Muscle layer of duodenum (tissue), 2 donors: ENCODE results near the gene CDC123.
"Not testable (repeated sequence)": the region's sequence is repeated elsewhere in the genome, so short reads cannot be mapped to it uniquely, and the experiment has no call there.

ENCODE experiments used
- H3K27ac ChIP-seq: one replicate; pipeline ENCODE4 v1.7.0; 2013; ENCODE audit warnings: mild to moderate bottlenecking, low read length
- H3K27me3 ChIP-seq: one replicate; pipeline ENCODE4 v1.7.0; 2013; ENCODE audit warnings: low read depth, mild to moderate bottlenecking, control low read depth, low read length
- H3K36me3 ChIP-seq, 2 donors: one replicate each; pipeline ENCODE4 v1.7.0; 2013; ENCODE audit warnings: low read length in 2 of 2, control low read depth in 1 of 2, mild to moderate bottlenecking in 1 of 2; ENCODE audit not compliant: insufficient read depth in 2 of 2, control insufficient read depth in 1 of 2
- H3K4me1 ChIP-seq, 2 donors: one replicate each; pipeline ENCODE4 v1.7.0; 2013; ENCODE audit warnings: low read length in 2 of 2, mild to moderate bottlenecking in 2 of 2, control low read depth in 1 of 2, moderate library complexity in 1 of 2; ENCODE audit not compliant: insufficient read depth in 2 of 2, control insufficient read depth in 1 of 2
- H3K4me3 ChIP-seq, 2 donors: one replicate each; pipeline ENCODE4 v1.7.0; 2013; ENCODE audit warnings: low read length in 2 of 2, low read depth in 1 of 2, mild to moderate bottlenecking in 1 of 2
- H3K9me3 ChIP-seq, 2 donors: one replicate each; pipeline ENCODE4 v1.7.0; 2013; ENCODE audit warnings: low read length in 2 of 2, control low read depth in 1 of 2, mild to moderate bottlenecking in 1 of 2; ENCODE audit not compliant: control insufficient read depth in 1 of 2
- donor health status: healthy.

Gene CDC123

GRCh38 chr10:12171512-12171911, 24.5 kb upstream of the CDC123 start:
- not testable (repeated sequence) for H3K4me3 ChIP-seq, H3K27me3 ChIP-seq, H3K9me3 ChIP-seq, H3K4me1 ChIP-seq, H3K27ac ChIP-seq
- H3K36me3 ChIP-seq = peaks cover 58 to 79% of the 10 kb centered on the region in 2 donors

- no peaks in the 10 kb centered on the region for H3K27me3 ChIP-seq
- H3K9me3 ChIP-seq = no peaks in the 10 kb centered on the region
- no peak overlapping the region for H3K27ac ChIP-seq
- H3K36me3 ChIP-seq = peaks cover 31 to 58% of the 10 kb centered on the region in 2 donors
- H3K4me3 ChIP-seq = no peak overlapping the region
- no peaks in the 10 kb centered on the region for H3K4me1 ChIP-seq
Measured at GRCh38 chr10:12177642-12178041, 18.3 kb upstream of the CDC123 start.

GRCh38 chr10:12179606-12180170, 16.3 kb upstream of the CDC123 start:
- Histone ChIP-seq H3K27me3 (no peaks in the 10 kb centered on the region), H3K9me3 (no peaks in the 10 kb centered on the region), H3K4me1 (no peaks in the 10 kb centered on the region), H3K27ac (no peak overlapping the region), H3K4me3 (no peak overlapping the region), H3K36me3 (peaks cover 25 to 47% of the 10 kb centered on the region in 2 donors)

- H3K4me3 ChIP-seq = no peak overlapping the region
- no peaks in the 10 kb centered on the region for H3K27me3 ChIP-seq
- no peaks in the 10 kb centered on the region for H3K9me3 ChIP-seq
- H3K27ac ChIP-seq = no peak overlapping the region
- peaks cover 28 to 49% of the 10 kb centered on the region in 2 donors for H3K36me3 ChIP-seq
- no peaks in the 10 kb centered on the region for H3K4me1 ChIP-seq
Measured at GRCh38 chr10:12180221-12180974, 15.6 kb upstream of the CDC123 start.

GRCh38 chr10:12181065-12181775, 14.8 kb upstream of the CDC123 start:
- Histone ChIP-seq H3K36me3 (peaks cover 36 to 55% of the 10 kb centered on the region in 2 donors), H3K27me3 (no peaks in the 10 kb centered on the region), H3K4me1 (no peaks in the 10 kb centered on the region), H3K27ac (no peak overlapping the region), H3K9me3 (no peaks in the 10 kb centered on the region), H3K4me3 (no peak overlapping the region)

- H3K9me3 ChIP-seq = no peaks in the 10 kb centered on the region
- peaks cover 0 to 5% of the 10 kb centered on the region in 2 donors for H3K4me1 ChIP-seq
- H3K27me3 ChIP-seq = no peaks in the 10 kb centered on the region
- no peak overlapping the region for H3K4me3 ChIP-seq
- no peak overlapping the region for H3K27ac ChIP-seq
- H3K36me3 ChIP-seq = peaks cover 19 to 45% of the 10 kb centered on the region in 2 donors
Measured at GRCh38 chr10:12184165-12184564, 11.8 kb upstream of the CDC123 start.

- Histone ChIP-seq H3K9me3 (no peaks in the 10 kb centered on the region), H3K36me3 (peaks cover 19 to 29% of the 10 kb centered on the region in 2 donors), H3K27me3 (no peaks in the 10 kb centered on the region), H3K4me1 (peaks cover 0 to 5% of the 10 kb centered on the region in 2 donors), H3K27ac (no peak overlapping the region), H3K4me3 (no peak overlapping the region)
Measured at GRCh38 chr10:12186323-12186722, 9.7 kb upstream of the CDC123 start.

- no peaks in the 10 kb centered on the region for H3K9me3 ChIP-seq
- peaks cover 19 to 26% of the 10 kb centered on the region in 2 donors for H3K36me3 ChIP-seq
- H3K27ac ChIP-seq = no peak overlapping the region
- no peak overlapping the region for H3K4me3 ChIP-seq
- peaks cover 0 to 5% of the 10 kb centered on the region in 2 donors for H3K4me1 ChIP-seq
- no peaks in the 10 kb centered on the region for H3K27me3 ChIP-seq
Measured at GRCh38 chr10:12187321-12187905, 8.6 kb upstream of the CDC123 start.

GRCh38 chr10:12188656-12189055, 7.3 kb upstream of the CDC123 start:
- peaks cover 1 to 5% of the 10 kb centered on the region in 2 donors for H3K4me1 ChIP-seq
- no peaks in the 10 kb centered on the region for H3K27me3 ChIP-seq

GRCh38 chr10:12189426-12189825, 6.6 kb upstream of the CDC123 start:
- Histone ChIP-seq H3K4me1 (peaks cover 8 to 9% of the 10 kb centered on the region in 2 donors), H3K9me3 (no peaks in the 10 kb centered on the region), H3K27me3 (no peaks in the 10 kb centered on the region), H3K27ac (no peak overlapping the region), H3K4me3 (no peak overlapping the region), H3K36me3 (peaks cover 13 to 26% of the 10 kb centered on the region in 2 donors)

More at GRCh38 chr10:12188656-12189055, 7.3 kb upstream of the CDC123 start:
- peaks cover 13 to 26% of the 10 kb centered on the region in 2 donors for H3K36me3 ChIP-seq
- H3K4me3 ChIP-seq = no peak overlapping the region
- H3K27ac ChIP-seq = no peak overlapping the region
- H3K9me3 ChIP-seq = no peaks in the 10 kb centered on the region

GRCh38 chr10:12191715-12192114, 4.3 kb upstream of the CDC123 start:
- Histone ChIP-seq H3K9me3 (no peaks in the 10 kb centered on the region), H3K36me3 (peaks cover 0 to 6% of the 10 kb centered on the region in 2 donors), H3K4me3 (no peak overlapping the region), H3K4me1 (peaks cover 11 to 13% of the 10 kb centered on the region in 2 donors), H3K27ac (no peak overlapping the region), H3K27me3 (no peaks in the 10 kb centered on the region)
